Progenitor cell of endocrine pancreas (in vitro differentiated cells): ENCODE results near the gene MRNIP. TPM values are rescaled to one million over a fixed set of nuclear protein-coding genes. Genes with fewer than 3 reads are reported as not detected.
"Not testable (repeated sequence)": the region's sequence is repeated elsewhere in the genome, so short reads cannot be mapped to it uniquely, and the experiment has no call there.

Experiments used
- DNase-seq: peaks from one replicate; pipeline ENCODE4 v3.0.0; 2021; ENCODE audit warnings: low spot score; ENCODE audit not compliant: unreplicated experiment
- H3K27ac Mint-ChIP-seq: 2 replicates; pipeline ENCODE4 v1.8.0; 2021; ENCODE audit warnings: mild to moderate bottlenecking, moderate library complexity, mixed read lengths
- H3K27me3 Mint-ChIP-seq: 2 replicates; pipeline ENCODE4 v1.8.0; 2021; ENCODE audit warnings: mixed read lengths
- H3K36me3 Mint-ChIP-seq: 2 replicates; pipeline ENCODE4 v1.8.0; 2022; ENCODE audit warnings: mixed read lengths; ENCODE audit not compliant: insufficient read depth
- H3K4me1 Mint-ChIP-seq: 2 replicates; pipeline ENCODE4 v1.8.0; 2021; ENCODE audit warnings: low read depth, mixed read lengths
- H3K4me3 Mint-ChIP-seq: 2 replicates; pipeline ENCODE4 v1.8.0; 2021; ENCODE audit warnings: low read depth, mild to moderate bottlenecking, moderate library complexity, mixed read lengths
- H3K9me3 Mint-ChIP-seq: 2 replicates; pipeline ENCODE4 v1.8.0; 2021; ENCODE audit warnings: low read depth, mixed read lengths
- total RNA-seq: library from RNA; stranded (reverse); gene quantifications from 2 replicates; pipeline ENCODE4 v1.2.1, GENCODE V29; 2021
- TF ChIP-seq, protein P1 (sequence below): fragments of 200-600 bp; sonication (generic); IDR thresholded peaks from one replicate; pipeline ENCODE4 v1.5.0; 2021; ENCODE audit warnings: antibody characterized with exemption, mild to moderate bottlenecking; ENCODE audit not compliant: unreplicated experiment

MRNIP gene
- total RNA-seq, 1 donor from 2014 or later = 63.4 TPM

DNA sequence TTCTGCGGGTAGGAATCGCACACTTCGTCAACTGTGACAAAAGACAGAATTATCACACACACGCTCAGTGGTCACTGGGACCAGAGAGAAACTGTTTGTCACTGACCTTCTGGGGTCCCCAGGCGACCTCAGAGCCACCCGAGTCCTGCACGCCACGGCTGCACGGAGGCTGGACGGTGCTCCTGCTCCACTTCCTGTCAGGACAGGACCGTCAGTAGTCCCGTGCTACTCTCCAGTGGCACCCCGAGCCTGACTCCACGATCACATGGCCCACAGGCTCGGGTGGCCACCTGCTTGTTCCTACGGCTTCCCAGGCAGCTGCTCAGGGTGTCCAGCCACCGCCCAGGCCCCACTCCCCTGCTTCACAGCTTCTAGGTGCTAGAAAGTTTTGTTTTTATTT is 17.9 kb downstream of the MRNIP start:
- no peaks in the 10 kb centered on the region for H3K27me3 Mint-ChIP-seq
- H3K36me3 Mint-ChIP-seq = peaks cover 48% of the 10 kb centered on the region
- H3K4me1 Mint-ChIP-seq = no peaks in the 10 kb centered on the region
- H3K4me3 Mint-ChIP-seq = no peak overlapping the region
- no peak for DNase-seq
- no peak overlapping the region for H3K27ac Mint-ChIP-seq
- TF ChIP-seq, protein P1, sequence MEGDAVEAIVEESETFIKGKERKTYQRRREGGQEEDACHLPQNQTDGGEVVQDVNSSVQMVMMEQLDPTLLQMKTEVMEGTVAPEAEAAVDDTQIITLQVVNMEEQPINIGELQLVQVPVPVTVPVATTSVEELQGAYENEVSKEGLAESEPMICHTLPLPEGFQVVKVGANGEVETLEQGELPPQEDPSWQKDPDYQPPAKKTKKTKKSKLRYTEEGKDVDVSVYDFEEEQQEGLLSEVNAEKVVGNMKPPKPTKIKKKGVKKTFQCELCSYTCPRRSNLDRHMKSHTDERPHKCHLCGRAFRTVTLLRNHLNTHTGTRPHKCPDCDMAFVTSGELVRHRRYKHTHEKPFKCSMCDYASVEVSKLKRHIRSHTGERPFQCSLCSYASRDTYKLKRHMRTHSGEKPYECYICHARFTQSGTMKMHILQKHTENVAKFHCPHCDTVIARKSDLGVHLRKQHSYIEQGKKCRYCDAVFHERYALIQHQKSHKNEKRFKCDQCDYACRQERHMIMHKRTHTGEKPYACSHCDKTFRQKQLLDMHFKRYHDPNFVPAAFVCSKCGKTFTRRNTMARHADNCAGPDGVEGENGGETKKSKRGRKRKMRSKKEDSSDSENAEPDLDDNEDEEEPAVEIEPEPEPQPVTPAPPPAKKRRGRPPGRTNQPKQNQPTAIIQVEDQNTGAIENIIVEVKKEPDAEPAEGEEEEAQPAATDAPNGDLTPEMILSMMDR = no peak
- peaks cover 5% of the 10 kb centered on the region for H3K9me3 Mint-ChIP-seq

DNA sequence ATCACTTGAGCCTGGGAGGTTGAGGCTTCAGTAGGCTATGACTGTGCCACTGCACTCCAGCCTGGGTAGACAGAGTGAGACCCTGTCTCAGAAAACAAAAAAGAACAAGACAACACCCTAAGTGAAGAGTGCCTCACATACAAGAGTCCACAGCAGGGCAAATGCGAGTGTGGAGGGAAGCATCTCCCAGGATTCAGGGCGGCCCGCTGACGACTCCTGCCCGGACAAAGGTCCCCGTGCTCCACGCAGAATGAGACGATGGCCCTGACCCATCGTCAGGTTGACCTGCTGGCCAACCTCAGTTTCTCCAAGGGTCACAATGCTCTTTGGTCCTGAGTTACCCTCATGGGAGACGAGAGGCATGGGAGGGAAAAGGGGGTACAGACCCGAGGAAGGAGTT is 18.3 kb downstream of the MRNIP start:
- Mint-ChIP-seq H3K27ac (peak overlapping the region; percentile 41), H3K9me3 (peaks cover 5% of the 10 kb centered on the region)

DNA sequence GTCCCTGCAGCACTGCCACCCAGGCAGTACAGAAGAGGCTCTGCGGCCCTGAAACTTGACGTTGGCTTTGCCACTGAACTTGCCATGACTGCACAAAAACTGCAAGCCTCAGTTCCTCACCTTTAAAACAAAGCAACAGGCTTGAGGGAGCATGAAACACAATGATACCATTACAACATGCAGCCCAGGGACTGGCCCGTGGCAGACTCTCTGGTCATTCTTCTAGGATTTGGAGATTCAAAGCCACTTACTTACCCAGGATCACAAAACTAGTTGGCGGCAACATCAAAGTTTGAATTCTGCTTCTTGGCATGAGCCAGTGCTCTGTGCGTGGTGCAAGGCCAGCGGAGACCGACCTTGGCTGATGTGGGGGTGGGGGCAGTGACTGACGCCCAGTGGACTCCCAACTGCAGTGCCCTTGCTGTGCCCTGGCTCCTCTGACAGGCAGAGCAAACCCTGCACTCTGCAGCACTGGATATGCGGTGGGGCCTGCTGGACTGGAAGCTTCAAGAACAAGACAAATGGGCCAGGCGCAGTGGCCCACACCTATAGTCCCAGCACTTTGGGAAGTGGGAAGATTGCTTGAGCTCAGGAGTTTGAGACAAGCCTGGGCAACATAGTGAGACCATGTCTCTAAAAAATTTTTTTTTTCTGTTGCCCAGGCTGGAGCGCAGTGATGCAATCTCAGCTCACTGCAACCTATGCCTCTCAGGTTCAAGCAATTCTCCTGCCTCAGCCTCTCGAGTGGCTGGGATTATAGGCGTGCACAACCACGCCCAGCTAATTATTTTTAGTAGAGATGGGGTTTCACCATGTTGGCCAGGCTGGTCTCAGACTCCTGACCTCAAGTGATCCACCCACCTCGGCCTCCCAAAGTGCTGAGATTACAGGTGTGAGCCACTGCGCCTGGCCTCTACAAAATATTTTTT is 19.0 kb downstream of the MRNIP start:
- H3K4me1 Mint-ChIP-seq = no peaks in the 10 kb centered on the region
- no peak overlapping the region for H3K4me3 Mint-ChIP-seq
- H3K27ac Mint-ChIP-seq = no peak overlapping the region
- TF ChIP-seq, protein P1 = no peak
- H3K27me3 Mint-ChIP-seq = no peaks in the 10 kb centered on the region
- DNase-seq = no peak
- H3K36me3 Mint-ChIP-seq = peaks cover 44% of the 10 kb centered on the region
- no peaks in the 10 kb centered on the region for H3K9me3 Mint-ChIP-seq

More for the DNA sequence above, 18.3 kb downstream of the MRNIP start:
- Mint-ChIP-seq H3K4me1 (no peaks in the 10 kb centered on the region), H3K27me3 (no peaks in the 10 kb centered on the region), H3K4me3 (no peak overlapping the region), H3K36me3 (peaks cover 48% of the 10 kb centered on the region)
- DNase-seq = no peak
- TF ChIP-seq, protein P1 = no peak

DNA sequence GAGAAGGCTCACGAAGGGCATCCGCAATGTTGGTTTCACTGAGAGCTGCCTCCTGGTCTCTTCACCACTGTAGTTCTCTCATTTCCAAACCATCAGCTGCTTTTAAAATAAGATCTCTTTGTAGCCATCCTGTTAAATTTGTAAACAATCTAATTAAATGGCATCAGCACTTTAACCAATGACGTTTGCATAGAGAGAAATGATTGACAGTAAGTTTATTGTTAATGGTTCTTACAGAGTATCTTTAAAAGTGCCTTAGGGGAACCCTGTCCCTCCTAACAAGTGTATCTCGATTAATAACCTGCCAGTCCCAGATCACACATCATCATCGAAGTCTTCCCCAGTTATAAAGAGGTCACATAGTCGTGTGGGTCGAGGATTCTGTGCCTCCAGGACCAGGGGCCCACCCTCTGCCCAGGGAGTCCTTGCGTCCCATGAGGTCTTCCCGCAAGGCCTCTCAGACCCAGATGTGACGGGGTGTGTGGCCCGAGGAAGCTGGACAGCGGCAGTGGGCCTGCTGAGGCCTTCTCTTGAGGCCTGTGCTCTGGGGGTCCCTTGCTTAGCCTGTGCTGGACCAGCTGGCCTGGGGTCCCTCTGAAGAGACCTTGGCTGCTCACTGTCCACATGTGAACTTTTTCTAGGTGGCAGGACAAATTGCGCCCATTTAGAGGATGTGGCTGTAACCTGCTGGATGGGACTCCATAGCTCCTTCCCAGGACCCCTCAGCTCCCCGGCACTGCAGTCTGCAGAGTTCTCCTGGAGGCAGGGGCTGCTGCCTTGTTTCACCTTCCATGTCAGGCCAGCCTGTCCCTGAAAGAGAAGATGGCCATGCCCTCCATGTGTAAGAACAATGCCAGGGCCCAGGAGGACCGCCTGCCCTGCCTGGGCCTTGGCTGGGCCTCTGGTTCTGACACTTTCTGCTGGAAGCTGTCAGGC is 21.3 kb downstream of the MRNIP start:
- Mint-ChIP-seq H3K4me1 (no peaks in the 10 kb centered on the region), H3K36me3 (peaks cover 41% of the 10 kb centered on the region), H3K27me3 (no peaks in the 10 kb centered on the region), H3K9me3 (no peaks in the 10 kb centered on the region), H3K4me3 (no peak overlapping the region), H3K27ac (no peak overlapping the region)
- TF ChIP-seq, protein P1 = no peak
- no peak for DNase-seq

DNA sequence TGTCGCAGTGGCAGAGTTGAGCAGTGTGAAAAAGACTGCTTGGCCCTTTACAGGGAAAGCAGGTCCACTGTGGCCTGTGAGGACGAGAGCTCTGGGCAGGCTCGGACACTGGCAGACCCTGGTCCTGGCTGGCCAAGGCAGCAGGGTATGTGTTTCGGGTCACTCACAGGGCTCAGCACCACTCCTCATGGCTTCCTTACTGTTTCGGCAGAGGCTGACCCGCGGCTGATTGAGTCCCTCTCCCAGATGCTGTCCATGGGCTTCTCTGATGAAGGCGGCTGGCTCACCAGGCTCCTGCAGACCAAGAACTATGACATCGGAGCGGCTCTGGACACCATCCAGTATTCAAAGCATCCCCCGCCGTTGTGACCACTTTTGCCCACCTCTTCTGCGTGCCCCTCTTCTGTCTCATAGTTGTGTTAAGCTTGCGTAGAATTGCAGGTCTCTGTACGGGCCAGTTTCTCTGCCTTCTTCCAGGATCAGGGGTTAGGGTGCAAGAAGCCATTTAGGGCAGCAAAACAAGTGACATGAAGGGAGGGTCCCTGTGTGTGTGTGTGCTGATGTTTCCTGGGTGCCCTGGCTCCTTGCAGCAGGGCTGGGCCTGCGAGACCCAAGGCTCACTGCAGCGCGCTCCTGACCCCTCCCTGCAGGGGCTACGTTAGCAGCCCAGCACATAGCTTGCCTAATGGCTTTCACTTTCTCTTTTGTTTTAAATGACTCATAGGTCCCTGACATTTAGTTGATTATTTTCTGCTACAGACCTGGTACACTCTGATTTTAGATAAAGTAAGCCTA is 22.2 kb downstream of the MRNIP start:
- Mint-ChIP-seq H3K27me3 (no peaks in the 10 kb centered on the region), H3K4me3 (no peak overlapping the region), H3K9me3 (no peaks in the 10 kb centered on the region), H3K27ac (no peak overlapping the region), H3K4me1 (no peaks in the 10 kb centered on the region), H3K36me3 (peaks cover 40% of the 10 kb centered on the region)
- TF ChIP-seq, protein P1 = no peak
- DNase-seq = no peak

DNA sequence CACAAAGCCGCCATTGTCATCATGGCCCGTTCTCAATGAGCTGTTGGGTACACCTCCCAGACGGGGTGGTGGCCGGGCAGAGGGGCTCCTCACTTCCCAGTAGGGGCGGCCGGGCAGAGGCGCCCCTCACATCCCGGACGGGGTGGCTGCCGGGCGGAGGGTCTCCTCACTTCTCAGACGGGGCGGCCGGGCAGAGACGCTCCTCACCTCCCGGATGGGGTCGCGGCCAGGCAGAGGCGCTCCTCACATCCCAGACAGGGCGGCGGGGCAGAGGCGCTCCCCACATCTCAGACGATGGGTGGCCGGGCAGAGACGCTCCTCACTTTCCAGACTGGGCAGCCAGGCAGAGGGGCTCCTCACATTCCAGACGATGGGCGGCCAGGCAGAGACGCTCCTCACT is 23.7 kb downstream of the MRNIP start:
- not testable (repeated sequence) for H3K9me3 Mint-ChIP-seq, DNase-seq, H3K27ac Mint-ChIP-seq, H3K27me3 Mint-ChIP-seq, H3K4me3 Mint-ChIP-seq, H3K4me1 Mint-ChIP-seq
- H3K36me3 Mint-ChIP-seq = peaks cover 40% of the 10 kb centered on the region
